ENCODE data around the gene SLC37A2. TPM values are rescaled to one million over a fixed set of nuclear protein-coding genes. Genes with fewer than 3 reads are reported as not detected.

The SLC37A2 gene
- total and polyA plus RNA-seq, 2 donors (not counting 3 experiments of a cell fraction or from before 2014, with no cell fraction given), result 1.1 to 1.7 TPM

GRCh38 chr11:125081098-125081798, 18.1 kb downstream of the SLC37A2 start:
- Histone ChIP-seq H3K79me2 (ENCODE audit: control insufficient read depth, insufficient read depth, low read length) (no peaks in the 10 kb centered on the region), H3K36me3 (ENCODE audit: control insufficient read depth in 2 of 2, extremely low read depth in 1 of 2, insufficient read depth in 2 of 2, low read length in 2 of 2) (no peaks in the 10 kb centered on the region), H3K4me3 (replicated peaks in 1 of 3; ENCODE audit: insufficient read depth in 1 of 3, low read depth in 1 of 3, low read length in 3 of 3) (no peak overlapping the region), H3K27ac (ENCODE audit: insufficient read depth, low read depth, low read length) (no peak overlapping the region), H3K9me3 (replicated peaks; ENCODE audit: control insufficient read depth, insufficient read depth, low read length) (no peaks in the 10 kb centered on the region), H3K4me2 (ENCODE audit: insufficient read depth, low read length) (no peak overlapping the region), H3K9me1 (replicated peaks; ENCODE audit: control insufficient read depth, extremely low read depth, insufficient read depth, low read length) (no peaks in the 10 kb centered on the region), H3K9ac (replicated peaks; ENCODE audit: extremely low read depth, insufficient read depth, low read length) (no peak overlapping the region), H3K4me1 (ENCODE audit: control insufficient read depth, extremely low read depth, insufficient read depth, low read length) (peaks cover 12% of the 10 kb centered on the region), H3K27me3 (ENCODE audit: control insufficient read depth in 2 of 2, insufficient read depth in 2 of 2, low read length in 2 of 2) (no peaks in the 10 kb centered on the region), H2AFZ (ENCODE audit: low read depth, low read length) (no peak overlapping the region), H4K20me1 (replicated peaks; ENCODE audit: control insufficient read depth, extremely low read depth, insufficient read depth, low read length) (no peaks in the 10 kb centered on the region)
- dilution Hi-C loops (cut with MboI; ENCODE audit: extremely low pct_ligation_motif_present, low sequenced_read_pairs), result no loop called here
- ChIA-PET POLR2A (no interaction called here), CTCF (interaction anchor here (1.8 kb wide), 1 partner anchor 12 kb away, joined by 4 read pairs; no protein-coding TSS in a partner anchor)
- DNase-seq (ENCODE audit: low read depth, low spot score), result no peak
- TF ChIP-seq JUN (IDR thresholded peaks at IDR 0.05; ENCODE audit: borderline replicate concordance, insufficient read depth, insufficient read length, low read depth), result no peak
- no peak for TF ChIP-seq FOS (IDR thresholded peaks at IDR 0.05; ENCODE audit: borderline replicate concordance, insufficient read depth, low read length)
- TF ChIP-seq POLR2AphosphoS5 (IDR thresholded peaks at IDR 0.05; ENCODE audit: insufficient read depth, low read depth, low read length), result no peak
- no peak for FAIRE-seq
- BruUV-seq (replicated peaks), result no TSS peak
- intact Hi-C loops (cut with micrococcal nuclease), result no loop called here

GRCh38 chr11:125082040-125082439, 18.9 kb downstream of the SLC37A2 start:
- FAIRE-seq (no peak), DNase-seq (ENCODE audit: low read depth, low spot score) (no peak)
- no peak overlapping the region for H3K4me3 ChIP-seq (replicated peaks in 1 of 3; ENCODE audit: insufficient read depth in 1 of 3, low read depth in 1 of 3, low read length in 3 of 3)
- POLR2A ChIA-PET, result no interaction called here
- CTCF ChIA-PET, result interaction anchor here (0.7 to 1.8 kb wide), 5 partner anchors 9 to 268 kb away, joined by 3 to 11 read pairs (median 3); partner anchors contain the start of gene TMEM218
- H3K4me1 ChIP-seq (ENCODE audit: control insufficient read depth, extremely low read depth, insufficient read depth, low read length), result peaks cover 12% of the 10 kb centered on the region
- TF ChIP-seq MYC (IDR thresholded peaks at IDR 0.05; ENCODE audit: low read depth, low read length), result no peak
- TF ChIP-seq POLR2A (IDR thresholded peaks at IDR 0.05; ENCODE audit: low read depth, low read length), result no peak
- TF ChIP-seq CTCF (IDR thresholded peaks at IDR 0.05; ENCODE audit: extremely low read depth in 1 of 2, insufficient read depth in 1 of 2, low read depth in 1 of 2, low read length in 2 of 2), result no peak
- no peak for TF ChIP-seq GATA2 (IDR thresholded peaks at IDR 0.05; ENCODE audit: insufficient read depth, insufficient read length, low read depth, low read length)
- TF ChIP-seq POLR2AphosphoS5 (IDR thresholded peaks at IDR 0.05; ENCODE audit: insufficient read depth, low read depth, low read length), result no peak
- dilution Hi-C loops (cut with MboI; ENCODE audit: extremely low pct_ligation_motif_present, low sequenced_read_pairs), result no loop called here
- H3K9ac ChIP-seq (replicated peaks; ENCODE audit: extremely low read depth, insufficient read depth, low read length), result no peak overlapping the region
- no peaks in the 10 kb centered on the region for H3K9me1 ChIP-seq (replicated peaks; ENCODE audit: control insufficient read depth, extremely low read depth, insufficient read depth, low read length)
- no peak overlapping the region for H2AFZ ChIP-seq (ENCODE audit: low read depth, low read length)
- H3K4me2 ChIP-seq (ENCODE audit: insufficient read depth, low read length), result no peak overlapping the region
- intact Hi-C loops (cut with micrococcal nuclease), result no loop called here
- no peaks in the 10 kb centered on the region for H3K79me2 ChIP-seq (ENCODE audit: control insufficient read depth, insufficient read depth, low read length)
- H3K27ac ChIP-seq (ENCODE audit: insufficient read depth, low read depth, low read length), result no peak overlapping the region
- BruUV-seq (replicated peaks), result no TSS peak
- no peaks in the 10 kb centered on the region for H3K36me3 ChIP-seq (ENCODE audit: control insufficient read depth in 2 of 2, extremely low read depth in 1 of 2, insufficient read depth in 2 of 2, low read length in 2 of 2)
- no peaks in the 10 kb centered on the region for H4K20me1 ChIP-seq (replicated peaks; ENCODE audit: control insufficient read depth, extremely low read depth, insufficient read depth, low read length)
- H3K9me3 ChIP-seq (replicated peaks; ENCODE audit: control insufficient read depth, insufficient read depth, low read length), result no peaks in the 10 kb centered on the region
- no peaks in the 10 kb centered on the region for H3K27me3 ChIP-seq (ENCODE audit: control insufficient read depth in 2 of 2, insufficient read depth in 2 of 2, low read length in 2 of 2)

Data from endothelial cell of umbilical vein (primary cell).